Measurements from ENCODE around the gene RNF151. TPM values are rescaled to one million over a fixed set of nuclear protein-coding genes. Genes with fewer than 3 reads are reported as not detected.

Gene RNF151
- total and polyA plus RNA-seq, 2 donors (not counting 1 experiment from before 2014, with no cell fraction given) = 0.13 to 0.76 TPM

DNA sequence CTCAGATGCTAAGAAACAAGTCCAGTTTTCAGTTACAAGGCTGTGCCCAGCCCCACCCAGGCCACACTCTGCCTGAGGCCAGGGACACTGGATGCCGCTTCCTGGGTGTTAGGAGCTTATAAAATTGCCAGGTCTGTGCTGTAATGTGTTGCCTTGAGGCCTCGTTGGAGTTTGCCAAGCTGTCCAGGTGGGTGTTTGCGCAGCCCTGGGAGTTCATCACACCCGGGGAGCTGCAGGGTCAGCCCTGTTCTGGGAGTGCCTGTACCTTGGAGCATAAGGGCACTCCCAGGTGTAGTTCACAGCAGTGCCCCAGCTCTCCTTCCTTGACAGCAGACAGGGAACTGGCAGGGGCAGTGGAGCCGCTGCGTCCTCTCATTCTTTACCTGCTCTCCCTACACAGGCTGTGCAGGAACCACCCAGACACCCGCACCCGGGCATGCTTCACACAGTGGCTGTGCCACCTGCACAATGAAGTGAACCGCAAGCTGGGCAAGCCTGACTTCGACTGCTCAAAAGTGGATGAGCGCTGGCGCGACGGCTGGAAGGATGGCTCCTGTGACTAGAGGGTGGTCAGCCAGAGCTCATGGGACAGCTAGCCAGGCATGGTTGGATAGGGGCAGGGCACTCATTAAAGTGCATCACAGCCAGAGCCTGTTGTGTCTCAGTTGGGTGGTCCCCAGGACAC, 19.0 kb downstream of the RNF151 start:
- ATAC-seq (ENCODE audit: low read depth) = no peak

DNA sequence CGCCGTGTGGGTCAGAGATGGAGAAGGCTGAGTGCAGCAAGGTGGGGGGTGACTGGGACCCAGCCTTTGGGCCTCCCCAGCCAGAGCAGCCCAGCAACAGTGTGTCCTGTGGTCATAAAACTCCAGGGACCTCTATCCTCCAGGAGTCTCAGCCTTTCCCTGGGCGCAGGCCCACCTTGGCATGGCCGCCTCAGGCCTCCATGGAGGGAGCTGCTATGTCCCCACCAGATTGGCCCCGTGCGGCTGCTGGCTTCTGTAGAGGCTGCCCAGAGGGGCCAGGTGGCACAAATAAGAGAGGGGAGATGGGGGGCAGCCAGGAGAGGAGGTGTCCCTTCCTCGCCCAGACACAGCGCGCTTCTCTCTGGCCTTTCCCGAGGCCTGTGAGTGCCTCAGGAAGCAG, 20.5 kb downstream of the RNF151 start:
- no peak overlapping the region for H3K9ac ChIP-seq (ENCODE audit: low read length)
- H3K9me3 Mint-ChIP-seq (ENCODE audit: insufficient read depth) = no peaks in the 10 kb centered on the region
- POLR2A ChIA-PET = interaction anchor here (1.2 kb wide), 1 partner anchor 22 kb away, joined by 4 read pairs; the partner anchor contains the start of gene RPS2
- H3K27me3 ChIP-seq (replicated peaks in 1 of 4; ENCODE audit: control extremely low read depth in 1 of 4, control insufficient read depth in 3 of 4, insufficient read depth in 4 of 4, low read length in 3 of 4) = peaks cover 0 to 9% (median 4%) of the 10 kb centered on the region in 4 experiments
- DNase-seq (no peak), ATAC-seq (ENCODE audit: low read depth) (no peak)
- H3K4me2 ChIP-seq (replicated peaks; ENCODE audit: low read depth, low read length, poor library complexity, severe bottlenecking) = no peak overlapping the region
- H3K4me1 Mint-ChIP-seq = peaks cover 41% of the 10 kb centered on the region
- no peak overlapping the region for H3K27ac Mint-ChIP-seq
- intact Hi-C loops (cut with micrococcal nuclease) = no loop called here
- no peak overlapping the region for H3K4me3 ChIP-seq (ENCODE audit: control extremely low read depth in 1 of 5, extremely low read depth in 1 of 5, insufficient read depth in 1 of 5, low read depth in 2 of 5, low read length in 4 of 5)
- H3K27me3 Mint-ChIP-seq = peaks cover 6% of the 10 kb centered on the region
- 87% methylated on average over 8 of the region's 10 CpGs for WGBS (ENCODE audit: insufficient coverage)
- CTCF ChIA-PET = interaction anchor here (1.8 kb wide), 1 partner anchor 16 kb away, joined by 5 read pairs; no protein-coding TSS in a partner anchor
- peaks cover 0 to 10% of the 10 kb centered on the region in 2 experiments for H3K36me3 ChIP-seq (replicated peaks in 1 of 2; ENCODE audit: control extremely low read depth in 1 of 2, control insufficient read depth in 1 of 2, extremely low read depth in 1 of 2, insufficient read depth in 2 of 2, low read length in 1 of 2)
- TF ChIP-seq EZH2 (IDR thresholded peaks at IDR 0.05; ENCODE audit: borderline replicate concordance, insufficient read depth, low read depth, low read length, poor library complexity, severe bottlenecking) = no peak
- TF ChIP-seq, protein P1, sequence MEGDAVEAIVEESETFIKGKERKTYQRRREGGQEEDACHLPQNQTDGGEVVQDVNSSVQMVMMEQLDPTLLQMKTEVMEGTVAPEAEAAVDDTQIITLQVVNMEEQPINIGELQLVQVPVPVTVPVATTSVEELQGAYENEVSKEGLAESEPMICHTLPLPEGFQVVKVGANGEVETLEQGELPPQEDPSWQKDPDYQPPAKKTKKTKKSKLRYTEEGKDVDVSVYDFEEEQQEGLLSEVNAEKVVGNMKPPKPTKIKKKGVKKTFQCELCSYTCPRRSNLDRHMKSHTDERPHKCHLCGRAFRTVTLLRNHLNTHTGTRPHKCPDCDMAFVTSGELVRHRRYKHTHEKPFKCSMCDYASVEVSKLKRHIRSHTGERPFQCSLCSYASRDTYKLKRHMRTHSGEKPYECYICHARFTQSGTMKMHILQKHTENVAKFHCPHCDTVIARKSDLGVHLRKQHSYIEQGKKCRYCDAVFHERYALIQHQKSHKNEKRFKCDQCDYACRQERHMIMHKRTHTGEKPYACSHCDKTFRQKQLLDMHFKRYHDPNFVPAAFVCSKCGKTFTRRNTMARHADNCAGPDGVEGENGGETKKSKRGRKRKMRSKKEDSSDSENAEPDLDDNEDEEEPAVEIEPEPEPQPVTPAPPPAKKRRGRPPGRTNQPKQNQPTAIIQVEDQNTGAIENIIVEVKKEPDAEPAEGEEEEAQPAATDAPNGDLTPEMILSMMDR (IDR thresholded peaks at IDR 0.05) = no peak
- H3K79me2 ChIP-seq (ENCODE audit: control insufficient read depth, insufficient read depth, low read length) = no peaks in the 10 kb centered on the region
- no peak overlapping the region for H3K27ac ChIP-seq (ENCODE audit: low read length in 2 of 2)
- H4K20me1 ChIP-seq (ENCODE audit: control insufficient read depth, insufficient read depth, low read length, poor library complexity, severe bottlenecking) = no peaks in the 10 kb centered on the region
- H2AFZ ChIP-seq (ENCODE audit: insufficient read depth, low read depth, low read length, poor library complexity, severe bottlenecking) = no peak overlapping the region
- peaks cover 0 to 3% (median 0%) of the 10 kb centered on the region in 3 donors for H3K9me3 ChIP-seq (ENCODE audit: control extremely low read depth in 1 of 3, control insufficient read depth in 2 of 3, insufficient read depth in 1 of 3, low read length in 2 of 3)
- H3K4me3 Mint-ChIP-seq = peak overlapping the region; percentile 10
- peaks cover 27 to 44% of the 10 kb centered on the region in 2 donors for H3K4me1 ChIP-seq (ENCODE audit: control insufficient read depth in 2 of 2, insufficient read depth in 2 of 2, low read length in 2 of 2)

More for the DNA sequence above, 19.0 kb downstream of the RNF151 start:
- intact Hi-C loops (cut with micrococcal nuclease) = no loop called here
- Histone ChIP-seq H3K9ac (ENCODE audit: low read length) (no peak overlapping the region), H2AFZ (ENCODE audit: insufficient read depth, low read depth, low read length, poor library complexity, severe bottlenecking) (no peak overlapping the region), H3K4me2 (replicated peaks; ENCODE audit: low read depth, low read length, poor library complexity, severe bottlenecking) (peak overlapping the region; percentile 98), H3K4me1 (ENCODE audit: control insufficient read depth in 2 of 2, insufficient read depth in 2 of 2, low read length in 2 of 2) (peaks cover 19 to 33% of the 10 kb centered on the region in 2 donors), H3K36me3 (replicated peaks in 1 of 2; ENCODE audit: control extremely low read depth in 1 of 2, control insufficient read depth in 1 of 2, extremely low read depth in 1 of 2, insufficient read depth in 2 of 2, low read length in 1 of 2) (peaks cover 0 to 10% of the 10 kb centered on the region in 2 experiments), H3K79me2 (ENCODE audit: control insufficient read depth, insufficient read depth, low read length) (no peaks in the 10 kb centered on the region), H3K4me3 (ENCODE audit: control extremely low read depth in 1 of 5, extremely low read depth in 1 of 5, insufficient read depth in 1 of 5, low read depth in 2 of 5, low read length in 4 of 5) (no peak overlapping the region), H3K27me3 (replicated peaks in 1 of 4; ENCODE audit: control extremely low read depth in 1 of 4, control insufficient read depth in 3 of 4, insufficient read depth in 4 of 4, low read length in 3 of 4) (peaks cover 0 to 24% (median 13%) of the 10 kb centered on the region in 4 experiments), H3K27ac (ENCODE audit: low read length in 2 of 2) (no peak overlapping the region), H3K9me3 (ENCODE audit: control extremely low read depth in 1 of 3, control insufficient read depth in 2 of 3, insufficient read depth in 1 of 3, low read length in 2 of 3) (no peaks in the 10 kb centered on the region), H4K20me1 (ENCODE audit: control insufficient read depth, insufficient read depth, low read length, poor library complexity, severe bottlenecking) (no peaks in the 10 kb centered on the region)
- over 99% methylated on average over 14 of the region's 14 CpGs for WGBS (ENCODE audit: insufficient coverage)
- TF ChIP-seq, protein P1 (IDR thresholded peaks at IDR 0.05) = no peak
- TF ChIP-seq EZH2 (IDR thresholded peaks at IDR 0.05; ENCODE audit: borderline replicate concordance, insufficient read depth, low read depth, low read length, poor library complexity, severe bottlenecking) = no peak
- no peak overlapping the region for H3K27ac Mint-ChIP-seq
- peak overlapping the region; percentile 88 for H3K4me3 Mint-ChIP-seq
- POLR2A ChIA-PET = interaction anchor here (1.0 to 1.2 kb wide), 2 partner anchors 9 to 21 kb away, joined by 4 to 7 read pairs; partner anchors contain the start of gene RPS2
- H3K4me1 Mint-ChIP-seq = peaks cover 35% of the 10 kb centered on the region
- no peaks in the 10 kb centered on the region for H3K9me3 Mint-ChIP-seq (ENCODE audit: insufficient read depth)
- H3K27me3 Mint-ChIP-seq = peaks cover 6% of the 10 kb centered on the region
- CTCF ChIA-PET = no interaction called here
- DNase-seq = no peak

Measured in B cell (primary cell).